Activated B cell treated with CpG ODN at 0.5 μM for 24 hours (primary cell): ENCODE measurements around the gene C11orf58. TPM values are rescaled to one million over a fixed set of nuclear protein-coding genes. Genes with fewer than 3 reads are reported as not detected.

Experiments used
- ATAC-seq: fragments of 200-7000 bp; cut with Tn5 transposase; one replicate; pipeline ENCODE4 v1.10.0; 2021; ENCODE audit warnings: low read depth, mild to moderate bottlenecking, moderate library complexity
- CTCF ChIA-PET: fragments of 350-600 bp; sonication (Branson Sonifier 250); formaldehyde crosslinking; loops from one replicate; lab custom pipeline; 2021; ENCODE audit warnings: antibody characterized with exemption; lab: Charles Lee
- POLR2A ChIA-PET: fragments of 350-600 bp; sonication (Branson Sonifier 250); formaldehyde crosslinking; loops from one replicate; lab custom pipeline; 2021; ENCODE audit warnings: antibody characterized with exemption; lab: Charles Lee
- DNase-seq: peaks from one replicate; pipeline ENCODE4 v3.0.0; 2022
- H3K27ac Mint-ChIP-seq: one replicate; pipeline ENCODE4 v1.8.0; 2020; ENCODE audit warnings: mixed read lengths
- H3K27me3 Mint-ChIP-seq: one replicate; pipeline ENCODE4 v1.8.0; 2021; ENCODE audit warnings: mixed read lengths
- H3K36me3 Mint-ChIP-seq: one replicate; pipeline ENCODE4 v1.8.0; 2021; ENCODE audit warnings: low read depth, mixed read lengths
- H3K4me1 Mint-ChIP-seq: one replicate; pipeline ENCODE4 v1.8.0; 2021; ENCODE audit warnings: mixed read lengths
- H3K4me3 Mint-ChIP-seq: one replicate; pipeline ENCODE4 v1.8.0; 2020; ENCODE audit warnings: mild to moderate bottlenecking, mixed read lengths
- H3K9me3 Mint-ChIP-seq: one replicate; pipeline ENCODE4 v1.8.0; 2020; ENCODE audit warnings: mixed read lengths
- CTCF ChIP-seq: fragments of 200-600 bp; IDR thresholded peaks from one replicate; pipeline ENCODE4 v1.8.0; 2022; ENCODE audit warnings: antibody characterized with exemption, mild to moderate bottlenecking
- intact Hi-C: fragments of 100-400 bp; cut with micrococcal nuclease; formaldehyde crosslinking; loops from one replicate; pipeline ENCODE4 v1.15.1; 2024
- total RNA-seq: library from RNA; stranded (reverse); gene quantifications from 2 replicates; pipeline ENCODE4 v1.2.3, GENCODE V29; 2022

C11orf58 gene
- total RNA-seq, 1 donor from 2014 or later, result 130 TPM

- POLR2A ChIA-PET, result no interaction called here
Measured at GRCh38 chr11:16784666-16785065, 46.2 kb downstream of the C11orf58 start.

GRCh38 chr11:16785520-16786128 lies 47.2 kb downstream of the C11orf58 start:
- ATAC-seq (peak; percentile 85), DNase-seq (no peak)
- no peak overlapping the region for H3K4me3 Mint-ChIP-seq
- CTCF ChIA-PET, result interaction anchor here (0.8 to 3.1 kb wide), 7 partner anchors 12 to 290 kb away, joined by 3 to 20 read pairs (median 6); no protein-coding TSS in a partner anchor
- no peaks in the 10 kb centered on the region for H3K4me1 Mint-ChIP-seq
- H3K27me3 Mint-ChIP-seq, result no peaks in the 10 kb centered on the region
- H3K27ac Mint-ChIP-seq, result no peak overlapping the region
- POLR2A ChIA-PET, result no interaction called here
- no peaks in the 10 kb centered on the region for H3K9me3 Mint-ChIP-seq
- peak; percentile 16 for TF ChIP-seq CTCF
- intact Hi-C loops, result loop anchor here (1.0 to 10.0 kb wide), 4 partner anchors 35 to 719 kb away; partner anchors contain the start of gene KCNJ11
- H3K36me3 Mint-ChIP-seq, result no peaks in the 10 kb centered on the region

More at GRCh38 chr11:16784666-16785065, 46.2 kb downstream of the C11orf58 start:
- no peak overlapping the region for H3K27ac Mint-ChIP-seq
- TF ChIP-seq CTCF, result no peak
- ATAC-seq, result no peak
- no peaks in the 10 kb centered on the region for H3K36me3 Mint-ChIP-seq
- no peaks in the 10 kb centered on the region for H3K4me1 Mint-ChIP-seq
- H3K27me3 Mint-ChIP-seq, result no peaks in the 10 kb centered on the region
- DNase-seq, result no peak
- CTCF ChIA-PET, result interaction anchor here (0.8 to 3.1 kb wide), 6 partner anchors 9 to 602 kb away, joined by 3 to 20 read pairs (median 4); no protein-coding TSS in a partner anchor
- no peaks in the 10 kb centered on the region for H3K9me3 Mint-ChIP-seq
- intact Hi-C loops, result loop anchor here (1.0 to 10.0 kb wide), 4 partner anchors 36 to 720 kb away; partner anchors contain the start of gene KCNJ11
- H3K4me3 Mint-ChIP-seq, result no peak overlapping the region

- intact Hi-C loops, result loop anchor here (10.0 kb wide), 1 partner anchor 599 kb away; the partner anchor contains the start of gene KCNJ11
Measured at GRCh38 chr11:16786131-16786530, 47.7 kb downstream of the C11orf58 start.

GRCh38 chr11:16787035-16787742 lies 48.7 kb downstream of the C11orf58 start:
- no peaks in the 10 kb centered on the region for H3K9me3 Mint-ChIP-seq
- ATAC-seq (no peak), DNase-seq (no peak)
- ChIA-PET POLR2A (no interaction called here), CTCF (interaction anchor here (0.7 to 3.1 kb wide), 4 partner anchors 14 to 276 kb away, joined by 3 to 20 read pairs (median 4); no protein-coding TSS in a partner anchor)
- H3K4me3 Mint-ChIP-seq, result no peak overlapping the region
- intact Hi-C loops, result loop anchor here (10.0 kb wide), 1 partner anchor 598 kb away; the partner anchor contains the start of gene KCNJ11
- no peaks in the 10 kb centered on the region for H3K27me3 Mint-ChIP-seq
- H3K4me1 Mint-ChIP-seq, result no peaks in the 10 kb centered on the region
- no peaks in the 10 kb centered on the region for H3K36me3 Mint-ChIP-seq
- no peak for TF ChIP-seq CTCF
- H3K27ac Mint-ChIP-seq, result no peak overlapping the region

More at GRCh38 chr11:16786131-16786530, 47.7 kb downstream of the C11orf58 start:
- Mint-ChIP-seq H3K4me1 (no peaks in the 10 kb centered on the region), H3K27ac (no peak overlapping the region), H3K36me3 (no peaks in the 10 kb centered on the region), H3K9me3 (no peaks in the 10 kb centered on the region), H3K27me3 (no peaks in the 10 kb centered on the region), H3K4me3 (no peak overlapping the region)
- ATAC-seq (no peak), DNase-seq (no peak)
- no peak for TF ChIP-seq CTCF
- POLR2A ChIA-PET, result no interaction called here
- CTCF ChIA-PET, result interaction anchor here (0.7 to 3.1 kb wide), 7 partner anchors 11 to 290 kb away, joined by 3 to 20 read pairs (median 6); no protein-coding TSS in a partner anchor
